Pancreas (tissue), 10 donors: Measurements from ENCODE around the gene PRDX6. TPM values are rescaled to one million over a fixed set of nuclear protein-coding genes. Genes with fewer than 3 reads are reported as not detected.

Experiments
- ATAC-seq, 4 donors: fragments of 200-7000 bp; cut with Tn5 transposase; one replicate each; pipeline versions ENCODE4 v1.8.0 to v1.9.1; 2020; ENCODE audit warnings: mild to moderate bottlenecking in 4 of 4, moderate library complexity in 4 of 4
- DNase-seq, 6 donors: peaks; one replicate each; pipeline ENCODE4 v3.0.0-alpha.2; 2020
- FAIRE-seq: peaks from 2 replicates; lab custom pipeline; 2012; peaks lifted over from hg19 to GRCh38; lab: Jason Lieb, UNC
- H3K27ac ChIP-seq, 4 donors: fragments of 200-600 bp; sonication (generic); 1 replicate in 3 of 4; 2 replicates in 1 of 4; pipeline versions ENCODE4 v1.5.0 to v1.8.0; 2020
- H3K27me3 ChIP-seq, 4 donors: fragments of 200-600 bp; one replicate each; pipeline ENCODE4 v1.8.0; 2021
- H3K36me3 ChIP-seq, 3 donors: fragments of 200-600 bp; sonication (generic) in 1 of 3; one replicate each; pipeline versions ENCODE4 v1.5.0 to v1.8.0; 2020 to 2021
- H3K4me1 ChIP-seq, 3 donors: fragments of 200-600 bp; one replicate each; pipeline ENCODE4 v1.8.0; 2021
- H3K4me3 ChIP-seq, 4 donors: fragments of 200-600 bp; sonication (generic) in 2 of 4; one replicate each; pipeline versions ENCODE4 v1.5.0 to v1.8.0; 2020 to 2021
- H3K9me3 ChIP-seq, 4 donors: fragments of 200-600 bp; one replicate each; pipeline ENCODE4 v1.8.0; 2021
- WGBS, 2 donors: extraction: QIAGEN DNeasy Blood & Tissue Kit; methylation state at CpG; one replicate each; pipeline ENCODE4 v1.1.7; 2013; 5-methylcytosine and 5-hydroxymethylcytosine counted together
- intact Hi-C, 3 donors: fragments of 100-400 bp; cut with DNase I; formaldehyde crosslinking; loops; one replicate each; pipeline versions ENCODE4 v1.11.1 to v1.14.2; 2022
- polyA plus RNA-seq, 2 donors: library from polyadenylated mRNA; stranded (reverse); fragments of 200-250 nt; gene quantifications; one replicate each; pipeline ENCODE4 v1.2.3, GENCODE V29; 2013
- total RNA-seq, 6 donors: library from RNA; stranded (reverse); fragmentation: NEBNext Ultra II Directional in 4 of 6; extraction: Animal tissue kit (Norgen Biotek cat#: 25700) in 4 of 6; gene quantifications; one replicate each; pipeline versions ENCODE4 v1.2.1 to v1.2.4, GENCODE V29; 2021 to 2023
- TF ChIP-seq, protein P1 (sequence below), 4 donors: fragments of 200-600 bp; sonication (generic) in 3 of 4; IDR thresholded peaks; one replicate each; pipeline versions ENCODE4 v1.5.0 to v1.8.0; 2021; ENCODE audit warnings: antibody characterized with exemption in 4 of 4
- donor health status: healthy with polysubstance abuse.
- donor health status: DM: no; HTN: no; CAD: no; lungs with moderate emphysema.
- donor health status: DM: no; HTN: no; CAD: no.
- donor health status: control.
- donor health status: control.
- donor health status: Bipolar disorder and iron deficiency.
- donor health status: DM: yes; HTN: yes; CAD: no.
- donor health status: DM: no; HTN: no; CAD: no.
- donor health status: DM: no; HTN: no; CAD: no.
- donor health status: DM: yes; HTN: yes; CAD: no.

The PRDX6 gene
- total and polyA plus RNA-seq, 8 donors, result 89.8 to 129 (median 106) TPM

DNA sequence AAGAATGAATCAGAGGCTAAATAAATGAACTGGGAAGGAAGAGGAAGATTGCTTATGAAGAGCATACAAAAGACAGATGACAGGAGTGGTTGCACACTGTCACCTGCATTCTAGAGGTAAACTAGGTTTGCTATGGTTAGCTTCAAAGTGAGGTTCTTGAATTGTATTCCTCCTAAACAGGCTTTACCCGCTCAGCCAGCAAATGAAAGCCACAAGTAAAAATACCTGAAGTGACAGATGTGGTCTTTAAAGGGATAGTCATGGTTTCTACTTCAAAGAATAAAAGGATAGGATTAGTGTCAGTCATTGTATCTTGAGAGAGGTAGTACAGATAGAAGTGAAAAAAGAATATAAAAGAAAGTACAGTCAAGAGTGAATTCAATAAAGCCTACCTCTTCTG, 32.4 kb upstream of the PRDX6 start:
- Histone ChIP-seq H3K36me3 (no peaks in the 10 kb centered on the region), H3K27ac (no peak overlapping the region), H3K4me1 (no peaks in the 10 kb centered on the region), H3K9me3 (no peaks in the 10 kb centered on the region), H3K27me3 (no peaks in the 10 kb centered on the region), H3K4me3 (no peak overlapping the region)
- intact Hi-C loops, result no loop called here
- FAIRE-seq (no peak), ATAC-seq (no peak), DNase-seq (no peak)
- TF ChIP-seq, protein P1, sequence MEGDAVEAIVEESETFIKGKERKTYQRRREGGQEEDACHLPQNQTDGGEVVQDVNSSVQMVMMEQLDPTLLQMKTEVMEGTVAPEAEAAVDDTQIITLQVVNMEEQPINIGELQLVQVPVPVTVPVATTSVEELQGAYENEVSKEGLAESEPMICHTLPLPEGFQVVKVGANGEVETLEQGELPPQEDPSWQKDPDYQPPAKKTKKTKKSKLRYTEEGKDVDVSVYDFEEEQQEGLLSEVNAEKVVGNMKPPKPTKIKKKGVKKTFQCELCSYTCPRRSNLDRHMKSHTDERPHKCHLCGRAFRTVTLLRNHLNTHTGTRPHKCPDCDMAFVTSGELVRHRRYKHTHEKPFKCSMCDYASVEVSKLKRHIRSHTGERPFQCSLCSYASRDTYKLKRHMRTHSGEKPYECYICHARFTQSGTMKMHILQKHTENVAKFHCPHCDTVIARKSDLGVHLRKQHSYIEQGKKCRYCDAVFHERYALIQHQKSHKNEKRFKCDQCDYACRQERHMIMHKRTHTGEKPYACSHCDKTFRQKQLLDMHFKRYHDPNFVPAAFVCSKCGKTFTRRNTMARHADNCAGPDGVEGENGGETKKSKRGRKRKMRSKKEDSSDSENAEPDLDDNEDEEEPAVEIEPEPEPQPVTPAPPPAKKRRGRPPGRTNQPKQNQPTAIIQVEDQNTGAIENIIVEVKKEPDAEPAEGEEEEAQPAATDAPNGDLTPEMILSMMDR (IDR thresholded peaks at IDR 0.05), result no peak
- 97 to 100% methylated on average over 1 of the region's 1 CpG for WGBS, 2 donors

DNA sequence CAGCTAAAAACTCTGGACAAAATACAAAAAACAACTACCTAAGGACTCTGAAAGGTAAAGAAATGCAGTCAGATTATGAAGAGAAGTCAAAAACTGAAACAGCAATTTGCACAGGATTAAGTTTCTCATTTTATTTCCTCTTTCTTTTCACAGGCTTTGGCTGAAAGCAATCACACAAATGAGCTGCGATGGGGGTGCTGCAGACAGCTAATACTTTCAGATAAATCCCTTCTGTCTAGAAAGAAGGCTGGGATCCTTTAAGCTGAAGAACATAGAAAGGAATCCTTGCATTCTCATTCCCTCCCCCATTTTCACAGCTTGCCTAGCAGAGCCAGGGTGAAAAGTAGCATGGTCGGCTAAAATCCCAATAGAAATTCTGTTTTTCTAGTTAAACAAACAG, 32.0 kb upstream of the PRDX6 start:
- H3K36me3 ChIP-seq, result no peaks in the 10 kb centered on the region
- intact Hi-C loops, result no loop called here
- H3K27me3 ChIP-seq, result no peaks in the 10 kb centered on the region
- no peak overlapping the region for H3K4me3 ChIP-seq
- WGBS, 2 donors, result 69 to 82% methylated on average over 2 of the region's 2 CpGs
- FAIRE-seq (no peak), ATAC-seq (no peak), DNase-seq (no peak)
- no peaks in the 10 kb centered on the region for H3K4me1 ChIP-seq
- TF ChIP-seq, protein P1 (IDR thresholded peaks at IDR 0.05), result no peak
- H3K9me3 ChIP-seq, result no peaks in the 10 kb centered on the region
- no peak overlapping the region for H3K27ac ChIP-seq

DNA sequence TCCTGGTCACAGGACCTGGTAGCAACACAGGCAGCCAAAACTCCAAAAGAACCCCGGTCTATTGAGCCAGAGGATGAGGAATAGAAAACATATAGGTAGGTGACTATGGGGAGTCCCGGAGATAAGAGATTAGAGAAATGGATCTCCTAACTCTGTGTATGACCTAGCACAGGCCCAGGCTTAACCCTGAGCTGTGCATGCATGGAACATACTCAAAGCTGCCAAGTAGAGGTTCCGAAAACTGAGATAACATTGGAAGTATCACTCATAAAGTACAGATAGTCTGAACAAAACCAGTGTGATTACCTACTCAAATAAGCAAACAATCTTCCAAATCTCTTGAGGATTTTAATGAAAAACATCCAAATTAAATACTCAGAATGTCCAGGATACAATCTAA, 31.5 kb upstream of the PRDX6 start:
- no peaks in the 10 kb centered on the region for H3K36me3 ChIP-seq
- TF ChIP-seq, protein P1 (IDR thresholded peaks at IDR 0.05), result no peak
- no peaks in the 10 kb centered on the region for H3K4me1 ChIP-seq
- H3K9me3 ChIP-seq, result no peaks in the 10 kb centered on the region
- WGBS, 2 donors, result 74 to 88% methylated on average over 3 of the region's 3 CpGs
- ATAC-seq, result no peak
- no peak overlapping the region for H3K27ac ChIP-seq
- intact Hi-C loops, result no loop called here
- H3K27me3 ChIP-seq, result no peaks in the 10 kb centered on the region
- no peak overlapping the region for H3K4me3 ChIP-seq
- DNase-seq, result no peak
- FAIRE-seq, result no peak

GRCh38 chr1:173447224-173447623, 29.9 kb upstream of the PRDX6 start:
- no peaks in the 10 kb centered on the region for H3K9me3 ChIP-seq
- FAIRE-seq (no peak), ATAC-seq (no peak), DNase-seq (no peak)
- 96 to 100% methylated on average over 1 of the region's 1 CpG for WGBS, 2 donors
- no peaks in the 10 kb centered on the region for H3K27me3 ChIP-seq
- intact Hi-C loops, result no loop called here
- no peaks in the 10 kb centered on the region for H3K36me3 ChIP-seq
- TF ChIP-seq, protein P1 (IDR thresholded peaks at IDR 0.05), result no peak
- no peak overlapping the region for H3K4me3 ChIP-seq
- peaks cover 0 to 7% (median 6%) of the 10 kb centered on the region in 3 donors for H3K4me1 ChIP-seq
- H3K27ac ChIP-seq, result no peak overlapping the region

DNA sequence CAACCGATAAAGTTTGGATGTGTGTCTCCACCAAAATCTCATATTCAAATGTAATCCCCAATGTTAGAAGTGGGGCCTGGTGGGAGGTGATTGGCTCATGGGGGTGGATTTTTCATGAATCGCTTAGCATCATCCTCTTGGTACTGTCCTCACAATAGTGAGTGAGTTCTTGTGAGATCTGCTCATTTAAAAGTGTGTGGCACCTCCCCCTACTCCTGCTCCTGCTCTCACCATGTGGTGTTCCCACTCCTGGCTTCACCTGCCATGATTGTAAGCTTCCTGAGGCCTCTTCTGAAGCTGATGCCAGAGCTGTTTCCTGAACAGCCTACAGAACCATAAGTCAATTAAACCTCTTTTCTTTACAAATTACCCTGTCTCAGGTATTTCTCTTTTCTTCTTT, 28.2 kb upstream of the PRDX6 start:
- Histone ChIP-seq H3K27me3 (no peaks in the 10 kb centered on the region), H3K36me3 (no peaks in the 10 kb centered on the region), H3K4me3 (no peak overlapping the region), H3K9me3 (no peaks in the 10 kb centered on the region), H3K27ac (no peak overlapping the region), H3K4me1 (peaks cover 7 to 16% (median 13%) of the 10 kb centered on the region in 3 donors)
- 76 to 83% methylated on average over 2 of the region's 2 CpGs for WGBS, 2 donors
- ATAC-seq, result no peak
- TF ChIP-seq, protein P1 (IDR thresholded peaks at IDR 0.05), result no peak
- DNase-seq, result no peak
- intact Hi-C loops, result no loop called here
- no peak for FAIRE-seq
